GDM1 (cell line): ENCODE measurements around the gene ORC2.
"Not testable (repeated sequence)": the region's sequence is repeated elsewhere in the genome, so short reads cannot be mapped to it uniquely, and the experiment has no call there.

Source experiments
- DNase-seq: peaks from one replicate; lab custom pipeline; 2025; lab: John Stamatoyannopoulos, UW

ORC2 gene

GRCh38 chr2:200930947-200931626 is 32.4 kb downstream of the ORC2 start:
- no peak for DNase-seq

- no peak for DNase-seq
Measured at GRCh38 chr2:200929334-200930249, 33.9 kb downstream of the ORC2 start.

- DNase-seq = no peak
Measured at GRCh38 chr2:200922439-200922838, 41.0 kb downstream of the ORC2 start.

- DNase-seq = no peak
Measured at GRCh38 chr2:200913654-200914053, 49.8 kb downstream of the ORC2 start.

GRCh38 chr2:200909958-200910357 is 53.5 kb downstream of the ORC2 start:
- DNase-seq = no peak

- peak; percentile 26 for DNase-seq
Measured at GRCh38 chr2:200905618-200906296, 57.7 kb downstream of the ORC2 start.

- DNase-seq = peak; percentile 72
Measured at GRCh38 chr2:200901459-200902072, 61.9 kb downstream of the ORC2 start.

- DNase-seq = no peak
Measured at GRCh38 chr2:200899482-200899881, 64.0 kb downstream of the ORC2 start.

- peak; percentile 91 for DNase-seq
Measured at GRCh38 chr2:200888704-200889625, 74.5 kb downstream of the ORC2 start, which contains the start of the genes NIF3L1 and PPIL3. Gene NIF3L1 (plus strand): TSS chr2:200889371. CDS start chr2:200891944, 2,573 bp downstream. Gene PPIL3 (minus strand): TSS chr2:200889077. CDS start chr2:200887615, 1,462 bp downstream.

- DNase-seq = not testable (repeated sequence)
Measured at GRCh38 chr2:200881715-200882249, 81.7 kb downstream of the ORC2 start.

- DNase-seq = no peak
Measured at GRCh38 chr2:200878289-200878880, 85.1 kb downstream of the ORC2 start.

GRCh38 chr2:200877443-200877842 is 86.0 kb downstream of the ORC2 start:
- no peak for DNase-seq

- no peak for DNase-seq
Measured at GRCh38 chr2:200873560-200873959, 89.9 kb downstream of the ORC2 start.

- no peak for DNase-seq
Measured at GRCh38 chr2:200871151-200871550, 92.3 kb downstream of the ORC2 start.

- DNase-seq = peak; percentile 5
Measured at GRCh38 chr2:200869014-200869413, 94.4 kb downstream of the ORC2 start.

- peak; percentile 92 for DNase-seq
Measured at GRCh38 chr2:200864176-200865034, 99.1 kb downstream of the ORC2 start, which contains the start of gene CLK1. Gene CLK1 (minus strand): TSS chr2:200864658. CDS start chr2:200861862, 2,796 bp downstream.

GRCh38 chr2:200863782-200864175 is 99.7 kb downstream of the ORC2 start:
- DNase-seq = no peak

GRCh38 chr2:200862532-200863000 is 100.9 kb downstream of the ORC2 start:
- DNase-seq = no peak

- DNase-seq = no peak
Measured at GRCh38 chr2:200861617-200862155, 101.8 kb downstream of the ORC2 start.
